Neuronal stem cell (in vitro differentiated cells): Measurements from ENCODE around the gene BAIAP2.

Experiments used
- DNase-seq: peaks from one replicate; pipeline ENCODE4 v3.0.0-alpha.2; 2013; ENCODE audit warnings: low spot score
- H2AFZ ChIP-seq: one replicate; pipeline ENCODE4 v1.6.1; 2013; ENCODE audit warnings: mild to moderate bottlenecking, low read length, inconsistent platforms
- H2AK5ac ChIP-seq: 2 replicates; pipeline ENCODE4 v1.6.1; 2013; ENCODE audit warnings: low read depth, mild to moderate bottlenecking, inconsistent platforms, low read length, moderate library complexity, mixed read lengths
- H2BK120ac ChIP-seq: 2 replicates; pipeline ENCODE4 v1.6.1; 2013; ENCODE audit warnings: low read depth, mild to moderate bottlenecking, inconsistent platforms, low read length, moderate library complexity, mixed read lengths
- H2BK12ac ChIP-seq: one replicate; pipeline ENCODE4 v1.6.1; 2013; ENCODE audit warnings: low read length, inconsistent platforms
- H2BK15ac ChIP-seq: 2 replicates; pipeline ENCODE4 v1.6.1; 2013; ENCODE audit warnings: mild to moderate bottlenecking, low read length, inconsistent platforms, mixed read lengths
- H2BK5ac ChIP-seq: one replicate; pipeline ENCODE4 v1.6.1; 2013; ENCODE audit warnings: inconsistent platforms, mild to moderate bottlenecking, low read length, moderate library complexity
- H3K14ac ChIP-seq: one replicate; pipeline ENCODE4 v1.6.1; 2013; ENCODE audit warnings: low read length, inconsistent platforms
- H3K18ac ChIP-seq: 2 replicates; pipeline ENCODE4 v1.6.1; 2013; ENCODE audit warnings: low read length, inconsistent platforms
- H3K23ac ChIP-seq: 2 replicates; pipeline ENCODE4 v1.6.1; 2013; ENCODE audit warnings: low read depth, mild to moderate bottlenecking, mixed read lengths, low read length, inconsistent platforms; ENCODE audit not compliant: poor library complexity
- H3K27ac ChIP-seq: replicated peaks from 3 replicates; pipeline ENCODE4 v1.5.1; 2013; ENCODE audit warnings: low read length, inconsistent platforms
- H3K27me3 ChIP-seq, 3 experiments: 2 replicates each; pipeline ENCODE4 v1.6.1; 2013; ENCODE audit warnings: low read length in 3 of 3, mild to moderate bottlenecking in 2 of 3, inconsistent platforms in 1 of 3, low read depth in 1 of 3, mixed read lengths in 1 of 3, moderate library complexity in 1 of 3; ENCODE audit not compliant: control insufficient read depth in 3 of 3, insufficient read depth in 3 of 3
- H3K36me3 ChIP-seq, 2 donors: replicated peaks in 1 of 2; 2 replicates each; pipeline ENCODE4 v1.6.1; 2013; ENCODE audit warnings: low read length in 2 of 2; ENCODE audit not compliant: control insufficient read depth in 2 of 2, insufficient read depth in 2 of 2
- H3K4ac ChIP-seq: 2 replicates; pipeline ENCODE4 v1.6.1; 2013; ENCODE audit warnings: inconsistent platforms, mild to moderate bottlenecking, low read length, moderate library complexity
- H3K4me1 ChIP-seq, 2 donors: 1 replicate in 1 of 2; 2 replicates in 1 of 2; pipeline ENCODE4 v1.6.1; 2013; ENCODE audit warnings: low read length in 2 of 2, low read depth in 1 of 2; ENCODE audit not compliant: control insufficient read depth in 2 of 2, insufficient read depth in 1 of 2
- H3K4me2 ChIP-seq: one replicate; pipeline ENCODE4 v1.6.1; 2013; ENCODE audit warnings: mild to moderate bottlenecking, low read length, inconsistent platforms; ENCODE audit not compliant: insufficient read depth, poor library complexity, severe bottlenecking
- H3K4me3 ChIP-seq, 2 donors: 2 replicates each; pipeline ENCODE4 v1.5.1; 2013; ENCODE audit warnings: low read length in 2 of 2, mild to moderate bottlenecking in 2 of 2, inconsistent platforms in 1 of 2, moderate library complexity in 1 of 2
- H3K79me1 ChIP-seq: one replicate; pipeline ENCODE4 v1.6.1; 2013; ENCODE audit warnings: low read depth, mild to moderate bottlenecking, inconsistent platforms, low read length, moderate library complexity
- H3K9ac ChIP-seq: one replicate; pipeline ENCODE4 v1.6.1; 2013; ENCODE audit warnings: mild to moderate bottlenecking, low read depth, low read length, inconsistent platforms; ENCODE audit not compliant: poor library complexity
- H3K9me3 ChIP-seq, 2 donors: replicated peaks in 1 of 2; 2 replicates each; pipeline versions ENCODE3 to v1.6.1; 2013; ENCODE audit warnings: low read length in 2 of 2, mild to moderate bottlenecking in 2 of 2, inconsistent platforms in 1 of 2, low read depth in 1 of 2, mixed read lengths in 1 of 2, moderate library complexity in 1 of 2; ENCODE audit not compliant: control insufficient read depth in 2 of 2, insufficient read depth in 1 of 2
- H4K8ac ChIP-seq: one replicate; pipeline ENCODE4 v1.6.1; 2013; ENCODE audit warnings: low read depth, mild to moderate bottlenecking, inconsistent platforms, low read length, moderate library complexity
- H4K91ac ChIP-seq: one replicate; pipeline ENCODE4 v1.6.1; 2013; ENCODE audit warnings: low read length, low read depth, mild to moderate bottlenecking, inconsistent platforms; ENCODE audit not compliant: poor library complexity
- WGBS, 2 donors: extraction: QIAGEN DNeasy Blood & Tissue Kit; methylation state at CpG; one replicate each; pipeline ENCODE4 v1.1.7; 2013; ENCODE audit warnings: missing lambda C conversion rate in 2 of 2, mixed read lengths in 1 of 2; ENCODE audit not compliant: insufficient read length in 2 of 2, insufficient replicate concordance in 1 of 2; ENCODE audit errors: extremely low coverage in 2 of 2; 5-methylcytosine and 5-hydroxymethylcytosine counted together

Gene BAIAP2

DNA sequence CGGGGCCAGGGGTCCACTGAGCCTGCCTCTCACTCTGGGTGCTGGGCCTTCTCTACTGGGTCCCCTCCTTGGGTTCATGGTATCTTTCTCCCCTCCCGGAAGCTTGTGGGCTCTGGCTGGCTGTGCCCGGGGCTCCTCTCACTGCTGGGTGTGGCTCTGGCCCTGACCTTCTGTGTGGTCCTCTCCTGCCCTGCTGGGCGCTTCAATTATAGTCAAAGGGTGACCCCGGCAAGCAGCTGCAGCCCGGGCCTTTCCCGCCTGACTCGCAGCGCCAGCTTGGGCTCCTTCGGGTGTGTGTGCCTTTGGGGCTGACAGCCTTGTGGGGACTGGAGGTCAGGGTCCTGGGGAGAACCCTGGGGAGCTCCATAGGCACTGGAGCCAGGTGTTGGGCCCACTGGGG, 76.1 kb downstream of the BAIAP2 start:
- Histone ChIP-seq H3K23ac (no peak overlapping the region), H2BK12ac (no peak overlapping the region), H4K91ac (no peak overlapping the region), H3K27me3 (no peaks in the 10 kb centered on the region), H4K8ac (no peak overlapping the region), H2BK15ac (no peak overlapping the region), H3K36me3 (peaks cover 12 to 41% of the 10 kb centered on the region in 2 donors), H3K4me2 (no peak overlapping the region), H3K4me1 (no peaks in the 10 kb centered on the region), H3K27ac (no peak overlapping the region), H2BK5ac (peak overlapping the region; percentile 88), H2BK120ac (no peak overlapping the region), H3K79me1 (peaks cover 4% of the 10 kb centered on the region), H2AK5ac (no peak overlapping the region), H3K9me3 (no peaks in the 10 kb centered on the region), H3K4ac (no peak overlapping the region), H3K18ac (no peak overlapping the region), H2AFZ (no peak overlapping the region), H3K4me3 (no peak overlapping the region), H3K14ac (peak overlapping the region; percentile 38), H3K9ac (no peak overlapping the region)
- WGBS, 2 donors, result no CpG with 5 or more reads among the region's 10 CpGs
- no peak for DNase-seq

DNA sequence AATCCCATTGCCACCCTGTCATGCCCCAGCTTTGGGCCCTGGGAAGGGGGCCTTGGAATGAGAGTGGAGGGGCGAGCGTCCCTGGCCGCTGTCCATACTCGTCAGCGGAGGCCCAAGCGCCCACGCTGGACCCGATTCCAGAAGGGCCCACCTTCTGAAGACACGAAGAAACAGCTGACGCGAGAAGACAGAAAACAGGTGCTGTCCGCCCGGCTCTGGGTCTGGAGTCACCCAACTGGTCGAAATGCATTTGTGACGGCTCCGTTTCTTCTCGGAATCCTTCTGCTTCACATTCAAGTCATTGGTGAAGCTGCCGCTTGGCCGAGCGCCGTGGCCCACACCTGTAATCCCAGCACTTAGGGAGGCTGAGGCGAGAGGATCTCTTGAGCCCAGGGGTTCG, 77.5 kb downstream of the BAIAP2 start:
- H3K36me3 ChIP-seq, result peaks cover 6 to 37% of the 10 kb centered on the region in 2 donors
- no peak overlapping the region for H4K91ac ChIP-seq
- H4K8ac ChIP-seq, result no peak overlapping the region
- no peak overlapping the region for H3K18ac ChIP-seq
- no peak overlapping the region for H2BK15ac ChIP-seq
- no peak overlapping the region for H3K4ac ChIP-seq
- H3K9me3 ChIP-seq, result no peaks in the 10 kb centered on the region
- H3K79me1 ChIP-seq, result peaks cover 1% of the 10 kb centered on the region
- no peak overlapping the region for H3K4me3 ChIP-seq
- no peak overlapping the region for H2BK12ac ChIP-seq
- H2BK5ac ChIP-seq, result no peak overlapping the region
- H3K27me3 ChIP-seq, result no peaks in the 10 kb centered on the region
- DNase-seq, result no peak
- H3K9ac ChIP-seq, result no peak overlapping the region
- no peak overlapping the region for H3K23ac ChIP-seq
- H3K14ac ChIP-seq, result no peak overlapping the region
- H3K4me1 ChIP-seq, result no peaks in the 10 kb centered on the region
- H3K27ac ChIP-seq, result no peak overlapping the region
- no CpG with 5 or more reads among the region's 23 CpGs for WGBS, 2 donors
- no peak overlapping the region for H2BK120ac ChIP-seq
- no peak overlapping the region for H3K4me2 ChIP-seq
- H2AK5ac ChIP-seq, result no peak overlapping the region
- H2AFZ ChIP-seq, result no peak overlapping the region

DNA sequence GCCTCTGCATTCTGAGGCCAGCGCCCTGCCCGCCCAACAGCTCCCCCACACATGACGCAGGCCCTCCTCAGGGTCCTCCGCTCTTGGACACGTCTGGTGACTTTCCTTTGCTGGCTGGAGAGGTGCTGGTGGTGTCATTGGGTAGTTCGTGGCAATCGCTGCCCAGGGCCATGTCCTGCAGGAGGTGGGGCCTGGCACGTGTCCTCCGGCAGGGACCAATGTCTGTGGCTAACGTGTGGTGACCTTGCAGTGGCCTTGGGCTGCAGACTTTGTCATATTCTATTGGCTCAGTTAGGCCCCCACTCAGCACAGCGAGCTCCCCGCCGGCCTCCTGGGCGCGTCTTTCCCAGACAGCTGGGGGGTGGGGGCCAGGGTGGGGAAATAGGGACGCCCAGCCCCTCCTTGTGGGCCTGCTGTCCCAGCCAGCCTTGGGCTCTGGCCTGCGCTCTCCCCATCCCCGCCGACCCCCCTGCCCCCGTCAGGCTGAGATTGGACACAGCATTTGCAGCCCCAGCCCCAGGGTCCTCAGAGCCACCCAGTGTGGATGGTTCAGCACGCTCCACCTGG, 78.3 kb downstream of the BAIAP2 start:
- Histone ChIP-seq H3K9ac (peak overlapping the region; percentile 77), H3K18ac (peak overlapping the region; percentile 80), H3K4me3 (no peak overlapping the region), H3K9me3 (no peaks in the 10 kb centered on the region), H3K23ac (peak overlapping the region; percentile 43), H3K79me1 (peaks cover 1% of the 10 kb centered on the region), H2AK5ac (no peak overlapping the region), H3K14ac (no peak overlapping the region), H2BK15ac (no peak overlapping the region), H3K4ac (no peak overlapping the region), H4K8ac (peak overlapping the region; percentile 43), H4K91ac (no peak overlapping the region), H2BK12ac (no peak overlapping the region), H3K4me2 (no peak overlapping the region), H3K36me3 (peaks cover 6 to 30% of the 10 kb centered on the region in 2 donors), H2BK5ac (no peak overlapping the region), H2AFZ (no peak overlapping the region), H3K27ac (no peak overlapping the region), H2BK120ac (no peak overlapping the region), H3K27me3 (no peaks in the 10 kb centered on the region), H3K4me1 (no peaks in the 10 kb centered on the region)
- no peak for DNase-seq
- WGBS, 2 donors, result no CpG with 5 or more reads among the region's 21 CpGs

DNA sequence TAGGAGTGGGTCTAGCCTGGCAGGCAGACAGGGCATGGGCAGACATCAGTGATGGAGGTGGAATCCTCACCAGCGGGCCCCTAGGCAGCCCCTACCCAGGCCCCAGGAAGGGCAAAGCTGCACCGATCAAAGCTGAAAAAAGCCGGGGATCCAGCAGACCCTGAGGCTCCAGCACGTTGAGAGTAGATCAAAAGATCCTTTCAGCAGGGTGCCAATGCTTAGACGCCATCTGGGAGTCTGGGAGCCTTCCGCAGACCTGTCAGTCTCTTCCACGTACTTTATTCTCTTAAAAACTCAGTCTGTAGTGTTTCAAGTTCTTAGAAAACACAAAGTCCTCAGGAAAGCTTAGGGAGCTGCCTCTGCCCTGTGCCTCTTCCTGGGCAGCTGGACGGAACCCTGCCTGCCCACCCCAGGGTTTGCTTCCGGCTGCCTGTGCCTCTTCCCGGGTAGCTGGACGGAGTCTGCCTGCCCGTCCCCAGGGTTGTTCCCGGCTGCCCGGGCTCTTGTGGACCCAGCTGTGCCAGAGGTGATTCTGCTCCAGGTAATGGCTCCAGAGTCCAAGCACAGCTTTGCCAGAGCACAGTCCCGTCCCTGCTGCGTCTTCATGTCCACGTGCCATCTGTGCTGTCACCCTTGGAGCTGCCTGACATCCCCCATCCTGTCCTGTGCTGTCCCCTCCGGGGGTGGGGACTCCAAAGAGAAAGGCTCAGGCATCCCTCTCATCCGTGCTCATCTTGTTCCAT, 79.6 kb downstream of the BAIAP2 start:
- Histone ChIP-seq H2AK5ac (peak overlapping the region; percentile 37), H3K4me2 (no peak overlapping the region), H3K4me1 (peaks cover 0 to 5% of the 10 kb centered on the region in 2 donors), H2BK12ac (peak overlapping the region; percentile 22), H3K27ac (no peak overlapping the region), H3K27me3 (peaks cover 0 to 2% (median 0%) of the 10 kb centered on the region in 3 experiments), H3K4ac (no peak overlapping the region), H4K8ac (no peak overlapping the region), H2BK5ac (no peak overlapping the region), H2BK15ac (no peak overlapping the region), H3K36me3 (peaks cover 3 to 21% of the 10 kb centered on the region in 2 donors), H3K4me3 (no peak overlapping the region), H3K9ac (no peak overlapping the region), H3K23ac (peak overlapping the region; percentile 89), H3K18ac (no peak overlapping the region), H3K79me1 (no peaks in the 10 kb centered on the region), H2BK120ac (no peak overlapping the region), H2AFZ (no peak overlapping the region), H3K9me3 (no peaks in the 10 kb centered on the region), H3K14ac (no peak overlapping the region), H4K91ac (no peak overlapping the region)
- no peak for DNase-seq
- WGBS, 2 donors, result no CpG with 5 or more reads among the region's 19 CpGs
